Measurements from ENCODE around the gene CRYM.
A peak's percentile ranks its signal among the peaks of the same experiment; 100 is the strongest.
"Not testable (repeated sequence)": the region's sequence is repeated elsewhere in the genome, so short reads cannot be mapped to it uniquely, and the experiment has no call there.

Gene CRYM

DNA sequence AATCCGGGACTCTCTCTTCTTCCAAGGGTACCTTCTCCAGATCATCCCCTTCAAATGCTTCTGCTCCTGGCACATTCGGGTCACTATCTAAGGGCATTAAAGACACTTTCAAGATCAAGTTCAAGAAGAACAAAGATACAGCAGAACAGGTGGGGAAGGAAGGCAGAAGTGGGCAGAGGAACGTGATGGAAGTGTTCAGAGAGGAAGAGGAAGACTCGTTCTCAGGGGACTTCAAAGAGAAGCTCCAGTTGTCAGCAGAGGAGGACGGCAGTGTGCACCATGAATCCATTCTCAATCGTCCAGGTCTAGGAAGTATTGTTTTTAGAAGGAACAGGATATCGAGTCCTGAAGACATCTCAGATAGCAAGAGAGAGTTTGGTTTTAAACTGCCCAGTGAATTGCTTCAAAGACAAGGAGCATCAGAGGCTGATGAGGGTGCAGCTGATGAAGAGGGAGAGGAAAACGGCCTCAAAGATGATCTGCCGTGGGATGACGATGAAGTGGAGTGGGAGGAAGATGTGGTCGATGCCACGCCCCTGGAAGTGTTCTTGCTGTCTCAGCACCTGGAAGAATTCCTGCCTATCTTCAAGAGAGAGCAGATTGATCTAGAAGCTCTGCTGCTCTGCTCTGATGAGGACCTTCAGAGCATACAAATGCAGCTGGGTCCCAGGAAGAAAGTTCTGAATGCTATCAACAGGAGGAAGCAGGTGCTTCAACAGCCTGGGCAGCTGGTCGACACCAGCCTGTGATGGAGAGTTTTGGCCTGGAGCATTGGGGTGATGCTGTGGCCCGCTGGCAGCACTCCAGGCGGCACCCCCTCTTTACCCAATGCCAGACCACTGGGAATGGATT, 27.8 kb downstream of the CRYM start:
- H3K27me3 ChIP-seq (ENCODE audit: control insufficient read depth in 2 of 2, insufficient read depth in 2 of 2, low read length in 2 of 2) = no peaks in the 10 kb centered on the region
- peaks cover 17 to 19% of the 10 kb centered on the region in 2 donors for H3K36me3 ChIP-seq (ENCODE audit: control insufficient read depth in 2 of 2, insufficient read depth in 2 of 2, low read length in 2 of 2)
- no peak overlapping the region for H3K9ac ChIP-seq (ENCODE audit: low read depth in 1 of 2, low read length in 2 of 2)
- H3K4me3 ChIP-seq (ENCODE audit: low read length in 2 of 2) = no peak overlapping the region
- no peaks in the 10 kb centered on the region for H3K4me1 ChIP-seq (ENCODE audit: control insufficient read depth in 2 of 2, insufficient read depth in 2 of 2, low read length in 2 of 2)
- no peaks in the 10 kb centered on the region for H3K9me3 ChIP-seq (ENCODE audit: control insufficient read depth in 2 of 2, low read length in 2 of 2)
- H3K27ac ChIP-seq (ENCODE audit: low read depth in 2 of 2, low read length in 2 of 2) = no peak overlapping the region

DNA sequence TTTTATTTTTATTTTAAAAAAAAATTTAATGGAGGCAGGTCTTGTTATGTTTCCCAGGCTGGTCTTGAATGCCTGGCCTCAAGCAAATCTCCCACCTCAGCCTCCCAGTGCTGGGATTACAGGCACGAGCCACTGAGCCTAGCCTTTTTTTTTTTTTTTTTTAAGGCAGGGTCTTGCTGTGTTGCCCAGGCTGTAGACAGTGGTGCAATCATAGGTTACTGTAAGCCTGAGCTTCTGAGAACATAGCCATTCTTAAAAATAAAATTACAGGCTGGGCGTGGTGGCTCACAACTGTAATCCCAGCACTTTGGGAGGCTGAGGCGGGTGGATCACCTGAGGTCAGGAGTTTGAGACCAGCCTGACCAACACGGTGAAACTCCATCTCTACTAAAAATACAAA, 29.9 kb downstream of the CRYM start:
- H3K9ac ChIP-seq (ENCODE audit: low read depth in 1 of 2, low read length in 2 of 2); H3K4me1 ChIP-seq (ENCODE audit: control insufficient read depth in 2 of 2, insufficient read depth in 2 of 2, low read length in 2 of 2); H3K27me3 ChIP-seq (ENCODE audit: control insufficient read depth in 2 of 2, insufficient read depth in 2 of 2, low read length in 2 of 2); H3K9me3 ChIP-seq (ENCODE audit: control insufficient read depth in 2 of 2, low read length in 2 of 2); H3K27ac ChIP-seq (ENCODE audit: low read depth in 2 of 2, low read length in 2 of 2); H3K4me3 ChIP-seq (ENCODE audit: low read length in 2 of 2): not testable (repeated sequence)
- H3K36me3 ChIP-seq (ENCODE audit: control insufficient read depth in 2 of 2, insufficient read depth in 2 of 2, low read length in 2 of 2) = peaks cover 12 to 14% of the 10 kb centered on the region in 2 donors

DNA sequence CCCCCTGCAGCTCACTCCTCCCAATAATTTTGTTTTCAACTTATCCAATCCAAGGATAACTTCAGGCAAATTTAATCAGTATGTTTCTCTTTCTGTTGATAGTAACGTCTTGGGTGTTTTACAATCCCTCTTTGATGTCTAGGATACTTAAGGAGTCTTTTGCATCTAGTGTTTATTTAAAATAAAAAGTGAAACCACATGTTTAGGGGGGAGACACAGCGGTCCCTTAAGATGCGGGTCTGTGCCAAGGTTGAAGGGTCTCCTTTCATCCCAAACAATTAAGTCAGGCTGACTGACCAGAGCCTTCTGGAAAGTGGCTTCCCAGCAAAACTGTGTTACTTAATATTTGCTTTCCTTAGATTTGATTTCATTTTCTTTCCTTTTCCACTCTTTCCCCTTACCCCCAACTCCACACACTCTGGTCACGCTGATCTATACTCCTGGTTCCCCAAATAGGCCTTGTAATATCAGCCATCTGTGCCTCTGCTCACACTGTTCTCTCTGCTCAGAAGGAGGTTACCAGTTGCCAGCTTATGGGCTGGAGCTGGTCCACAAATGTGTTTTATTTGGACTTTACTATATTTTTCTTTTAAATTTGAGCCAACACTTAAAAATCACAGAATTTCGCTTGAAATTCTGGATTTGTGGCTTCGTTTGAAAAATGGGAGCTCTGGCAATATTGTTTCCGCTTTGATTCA, 33.4 kb downstream of the CRYM start:
- no peaks in the 10 kb centered on the region for H3K27me3 ChIP-seq (ENCODE audit: control insufficient read depth in 2 of 2, insufficient read depth in 2 of 2, low read length in 2 of 2)
- H3K27ac ChIP-seq (ENCODE audit: low read depth in 2 of 2, low read length in 2 of 2) = no peak overlapping the region
- no peak overlapping the region for H3K4me3 ChIP-seq (ENCODE audit: low read length in 2 of 2)
- peaks cover 0 to 3% of the 10 kb centered on the region in 2 donors for H3K4me1 ChIP-seq (ENCODE audit: control insufficient read depth in 2 of 2, insufficient read depth in 2 of 2, low read length in 2 of 2)
- H3K9ac ChIP-seq (ENCODE audit: low read depth in 1 of 2, low read length in 2 of 2) = no peak overlapping the region
- no peaks in the 10 kb centered on the region for H3K9me3 ChIP-seq (ENCODE audit: control insufficient read depth in 2 of 2, low read length in 2 of 2)
- H3K36me3 ChIP-seq (ENCODE audit: control insufficient read depth in 2 of 2, insufficient read depth in 2 of 2, low read length in 2 of 2) = peaks cover 3 to 5% of the 10 kb centered on the region in 2 donors

DNA sequence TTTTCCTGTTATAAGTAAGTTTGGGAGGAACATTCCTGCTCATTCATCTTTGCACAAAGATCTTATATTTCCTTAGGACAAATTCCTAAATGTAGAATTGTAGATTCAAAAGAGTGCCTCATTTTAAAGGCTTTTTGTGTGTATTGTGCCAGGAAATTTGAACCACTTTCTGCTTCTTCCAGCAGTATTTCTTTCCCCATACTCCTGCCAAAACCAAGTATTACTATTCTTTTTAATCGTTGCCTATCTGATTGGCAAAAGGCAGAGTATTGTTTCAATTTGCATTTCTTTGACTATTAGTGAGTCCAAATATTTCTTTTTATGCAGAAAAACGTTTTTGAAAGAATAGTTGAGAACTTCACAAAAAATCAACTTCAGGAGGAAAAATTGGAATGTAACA, 35.3 kb downstream of the CRYM start:
- no peaks in the 10 kb centered on the region for H3K9me3 ChIP-seq (ENCODE audit: control insufficient read depth in 2 of 2, low read length in 2 of 2)
- peaks cover 0 to 3% of the 10 kb centered on the region in 2 donors for H3K36me3 ChIP-seq (ENCODE audit: control insufficient read depth in 2 of 2, insufficient read depth in 2 of 2, low read length in 2 of 2)
- no peak overlapping the region for H3K27ac ChIP-seq (ENCODE audit: low read depth in 2 of 2, low read length in 2 of 2)
- H3K4me1 ChIP-seq (ENCODE audit: control insufficient read depth in 2 of 2, insufficient read depth in 2 of 2, low read length in 2 of 2) = peaks cover 2 to 3% of the 10 kb centered on the region in 2 donors
- H3K9ac ChIP-seq (ENCODE audit: low read depth in 1 of 2, low read length in 2 of 2) = no peak overlapping the region
- no peak overlapping the region for H3K4me3 ChIP-seq (ENCODE audit: low read length in 2 of 2)
- H3K27me3 ChIP-seq (ENCODE audit: control insufficient read depth in 2 of 2, insufficient read depth in 2 of 2, low read length in 2 of 2) = no peaks in the 10 kb centered on the region

DNA sequence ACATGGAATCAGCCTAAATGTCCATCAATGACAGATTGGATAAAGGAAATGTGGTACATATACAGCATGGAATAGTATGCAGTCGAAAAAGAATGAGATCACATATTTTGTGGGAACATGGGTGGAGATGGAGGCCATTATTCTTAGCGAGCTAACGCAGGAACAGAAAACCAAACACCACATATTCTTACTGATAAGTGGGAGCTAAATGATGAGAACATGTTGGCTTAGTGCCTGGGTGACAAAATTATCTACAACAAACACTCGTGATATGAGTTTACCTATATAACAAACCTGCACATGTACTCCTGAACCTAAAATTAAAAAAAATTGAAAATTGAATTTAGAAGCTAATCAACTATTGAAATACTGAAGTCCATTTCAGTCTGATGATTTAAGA, 38.4 kb downstream of the CRYM start:
- Histone ChIP-seq H3K27me3 (ENCODE audit: control insufficient read depth in 2 of 2, insufficient read depth in 2 of 2, low read length in 2 of 2) (no peaks in the 10 kb centered on the region), H3K4me3 (ENCODE audit: low read length in 2 of 2) (no peak overlapping the region), H3K4me1 (ENCODE audit: control insufficient read depth in 2 of 2, insufficient read depth in 2 of 2, low read length in 2 of 2) (peaks cover 2 to 8% of the 10 kb centered on the region in 2 donors), H3K9me3 (ENCODE audit: control insufficient read depth in 2 of 2, low read length in 2 of 2) (no peaks in the 10 kb centered on the region), H3K9ac (ENCODE audit: low read depth in 1 of 2, low read length in 2 of 2) (no peak overlapping the region), H3K27ac (ENCODE audit: low read depth in 2 of 2, low read length in 2 of 2) (no peak overlapping the region), H3K36me3 (ENCODE audit: control insufficient read depth in 2 of 2, insufficient read depth in 2 of 2, low read length in 2 of 2) (peaks cover 3 to 5% of the 10 kb centered on the region in 2 donors)

DNA sequence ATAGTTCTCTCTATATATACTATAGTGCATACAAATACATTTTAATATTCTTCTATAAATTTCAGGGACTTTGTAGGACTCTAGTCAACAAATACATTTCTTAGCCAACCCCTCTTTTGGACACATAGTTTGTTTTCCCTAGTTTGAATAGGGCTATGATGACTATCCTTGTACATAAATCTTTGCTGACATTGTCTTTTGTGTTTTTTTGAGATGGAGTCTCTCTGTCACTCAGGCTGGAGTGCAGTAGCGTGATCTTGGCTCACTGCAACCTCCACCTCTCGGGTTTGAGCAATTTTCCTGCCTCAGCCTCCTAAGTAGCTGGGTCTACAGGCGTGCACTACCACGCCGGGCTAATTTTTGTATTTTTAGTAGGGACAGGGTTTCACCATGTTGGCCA, 41.3 kb downstream of the CRYM start:
- no peak overlapping the region for H3K27ac ChIP-seq (ENCODE audit: low read depth in 2 of 2, low read length in 2 of 2)
- H3K9me3 ChIP-seq (ENCODE audit: control insufficient read depth in 2 of 2, low read length in 2 of 2) = no peaks in the 10 kb centered on the region
- H3K4me1 ChIP-seq (ENCODE audit: control insufficient read depth in 2 of 2, insufficient read depth in 2 of 2, low read length in 2 of 2) = peaks cover 2 to 16% of the 10 kb centered on the region in 2 donors
- H3K4me3 ChIP-seq (ENCODE audit: low read length in 2 of 2) = peak overlapping the region in 1 of 2 donors; percentile 7
- H3K9ac ChIP-seq (ENCODE audit: low read depth in 1 of 2, low read length in 2 of 2) = no peak overlapping the region
- H3K36me3 ChIP-seq (ENCODE audit: control insufficient read depth in 2 of 2, insufficient read depth in 2 of 2, low read length in 2 of 2) = peaks cover 3 to 5% of the 10 kb centered on the region in 2 donors
- no peaks in the 10 kb centered on the region for H3K27me3 ChIP-seq (ENCODE audit: control insufficient read depth in 2 of 2, insufficient read depth in 2 of 2, low read length in 2 of 2)

DNA sequence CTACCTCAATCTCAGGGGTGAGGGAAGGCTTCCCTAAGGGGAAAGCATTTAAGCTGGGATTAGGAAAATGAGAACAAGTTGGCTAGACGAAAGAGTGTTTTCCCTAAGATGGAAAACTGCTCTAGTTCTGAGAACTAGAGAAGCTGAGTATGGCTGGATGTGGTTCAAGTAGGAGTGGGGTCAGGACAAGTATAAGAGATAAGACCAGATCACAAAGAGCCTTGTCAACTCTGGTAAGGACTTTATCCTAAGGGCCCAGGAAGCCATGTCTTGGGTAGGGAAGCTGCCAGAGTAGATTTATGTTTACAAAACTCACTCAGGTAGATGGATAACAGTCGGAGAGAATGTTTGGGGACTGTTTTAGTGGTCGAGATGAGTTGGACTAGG, 42.9 kb downstream of the CRYM start:
- H3K9ac ChIP-seq (ENCODE audit: low read depth in 1 of 2, low read length in 2 of 2) = peak overlapping the region; percentile 35 to 79
- peaks cover 2 to 16% of the 10 kb centered on the region in 2 donors for H3K4me1 ChIP-seq (ENCODE audit: control insufficient read depth in 2 of 2, insufficient read depth in 2 of 2, low read length in 2 of 2)
- H3K27me3 ChIP-seq (ENCODE audit: control insufficient read depth in 2 of 2, insufficient read depth in 2 of 2, low read length in 2 of 2) = no peaks in the 10 kb centered on the region
- H3K36me3 ChIP-seq (ENCODE audit: control insufficient read depth in 2 of 2, insufficient read depth in 2 of 2, low read length in 2 of 2) = peaks cover 0 to 5% of the 10 kb centered on the region in 2 donors
- H3K4me3 ChIP-seq (ENCODE audit: low read length in 2 of 2) = peak overlapping the region; percentile 95 to 99
- H3K9me3 ChIP-seq (ENCODE audit: control insufficient read depth in 2 of 2, low read length in 2 of 2) = no peaks in the 10 kb centered on the region
- peak overlapping the region; percentile 87 to 89 for H3K27ac ChIP-seq (ENCODE audit: low read depth in 2 of 2, low read length in 2 of 2)

DNA sequence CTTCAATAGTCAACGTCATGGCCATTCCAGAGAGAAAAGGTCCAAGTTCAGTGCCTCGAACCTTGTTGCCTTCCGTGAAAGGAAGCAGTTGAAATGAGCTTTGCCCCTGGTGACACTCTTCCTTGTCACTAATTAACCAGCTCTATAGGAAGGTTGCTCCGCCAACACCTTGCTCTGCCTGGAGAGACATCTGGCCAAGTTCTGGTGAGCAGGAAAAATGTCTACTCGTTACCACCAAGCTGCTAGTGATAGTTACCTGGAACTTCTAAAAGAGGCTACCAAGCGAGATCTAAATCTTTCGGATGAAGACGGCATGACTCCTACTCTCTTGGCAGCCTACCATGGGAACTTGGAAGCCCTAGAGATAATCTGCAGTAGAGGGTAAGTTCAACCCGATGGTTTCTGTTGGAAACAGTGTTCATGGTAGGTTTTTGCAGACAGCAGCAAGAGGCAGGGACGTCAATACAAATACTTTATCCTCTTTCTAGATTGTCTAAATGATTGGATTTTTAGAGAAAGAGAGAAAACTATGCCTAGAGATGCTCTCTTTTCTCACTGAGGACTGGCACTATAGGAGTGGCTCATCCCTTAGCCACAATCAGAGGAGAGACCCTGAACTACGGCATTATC, 44.5 kb downstream of the CRYM start, which contains the start of gene ANKS4B:
Gene ANKS4B, plus strand, starts transcription at position 179 of the 630 bp plus-strand sequence. Its CDS starts 39 bp downstream, at position 218.
- Histone ChIP-seq H3K4me1 (ENCODE audit: control insufficient read depth in 2 of 2, insufficient read depth in 2 of 2, low read length in 2 of 2) (peaks cover 2 to 15% of the 10 kb centered on the region in 2 donors), H3K4me3 (ENCODE audit: low read length in 2 of 2) (peak within 1 kb of the TSS; percentile 95 to 99), H3K27ac (ENCODE audit: low read depth in 2 of 2, low read length in 2 of 2) (peak within 1 kb of the TSS; percentile 87 to 89), H3K9me3 (ENCODE audit: control insufficient read depth in 2 of 2, low read length in 2 of 2) (no peaks in the 10 kb centered on the region), H3K9ac (ENCODE audit: low read depth in 1 of 2, low read length in 2 of 2) (peak within 1 kb of the TSS; percentile 74 to 79), H3K27me3 (ENCODE audit: control insufficient read depth in 2 of 2, insufficient read depth in 2 of 2, low read length in 2 of 2) (no peaks in the 10 kb centered on the region), H3K36me3 (ENCODE audit: control insufficient read depth in 2 of 2, insufficient read depth in 2 of 2, low read length in 2 of 2) (peaks cover 0 to 5% of the 10 kb centered on the region in 2 donors)

DNA sequence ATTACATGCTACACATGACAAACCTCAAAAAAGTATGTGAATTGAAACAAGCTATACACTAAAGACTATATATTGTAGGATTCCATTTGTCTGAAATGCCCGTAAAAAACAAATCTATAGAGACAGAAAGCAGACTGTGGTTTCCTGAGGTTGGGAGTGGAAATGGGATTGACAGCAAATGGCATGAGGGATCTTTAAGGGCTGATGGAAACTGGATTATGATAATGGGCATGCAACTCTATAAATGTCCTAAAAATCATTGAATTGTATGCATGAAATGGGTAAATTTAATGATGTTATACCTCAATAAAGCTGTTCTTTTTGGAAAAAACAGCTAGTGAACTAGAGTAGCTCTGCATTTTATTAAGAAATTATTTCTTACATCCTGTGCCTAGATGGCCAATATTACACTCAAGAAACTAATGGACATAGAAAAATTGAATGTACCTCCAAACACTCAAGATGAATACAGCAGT, 45.0 kb downstream of the CRYM start:
- Histone ChIP-seq H3K9me3 (ENCODE audit: control insufficient read depth in 2 of 2, low read length in 2 of 2) (no peaks in the 10 kb centered on the region), H3K27me3 (ENCODE audit: control insufficient read depth in 2 of 2, insufficient read depth in 2 of 2, low read length in 2 of 2) (no peaks in the 10 kb centered on the region), H3K4me1 (ENCODE audit: control insufficient read depth in 2 of 2, insufficient read depth in 2 of 2, low read length in 2 of 2) (peaks cover 2 to 14% of the 10 kb centered on the region in 2 donors), H3K4me3 (ENCODE audit: low read length in 2 of 2) (peak overlapping the region in 1 of 2 donors; percentile 95), H3K27ac (ENCODE audit: low read depth in 2 of 2, low read length in 2 of 2) (peak overlapping the region; percentile 77 to 89), H3K9ac (ENCODE audit: low read depth in 1 of 2, low read length in 2 of 2) (no peak overlapping the region), H3K36me3 (ENCODE audit: control insufficient read depth in 2 of 2, insufficient read depth in 2 of 2, low read length in 2 of 2) (peaks cover 0 to 5% of the 10 kb centered on the region in 2 donors)

Data from mucosa of rectum (tissue), 2 donors.